ENCODE measurements around the gene SLC25A36.
A peak's percentile ranks its signal among the peaks of the same experiment; 100 is the strongest.

The SLC25A36 gene

DNA sequence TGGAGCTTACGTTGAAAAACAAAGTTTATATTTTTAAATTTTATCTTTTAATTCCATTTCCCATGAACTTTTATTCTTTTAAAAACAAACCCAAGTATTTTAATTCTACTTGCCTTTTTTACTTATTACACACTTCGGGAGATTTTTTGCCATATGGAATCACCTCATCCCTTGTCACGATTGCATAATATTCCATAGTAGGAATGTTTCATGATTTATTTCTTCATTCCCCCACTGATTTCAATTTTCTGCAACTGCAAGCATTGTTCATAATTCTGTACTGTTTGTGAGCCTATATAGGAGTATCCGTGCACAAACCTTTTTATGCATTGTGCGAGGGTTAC, 574 bp upstream of the SLC25A36 start:
- Histone ChIP-seq H3K4me3 (replicated peaks; ENCODE audit: insufficient read depth, low read length) (peak overlapping the region; percentile 88), H3K27me3 (ENCODE audit: insufficient read depth, poor library complexity, severe bottlenecking) (no peaks in the 10 kb centered on the region), H3K27ac (replicated peaks) (peak overlapping the region; percentile 93)
- DNase-seq (ENCODE audit: low read depth in 1 of 2, low spot score in 1 of 2), result no peak
- TF ChIP-seq, protein P1, sequence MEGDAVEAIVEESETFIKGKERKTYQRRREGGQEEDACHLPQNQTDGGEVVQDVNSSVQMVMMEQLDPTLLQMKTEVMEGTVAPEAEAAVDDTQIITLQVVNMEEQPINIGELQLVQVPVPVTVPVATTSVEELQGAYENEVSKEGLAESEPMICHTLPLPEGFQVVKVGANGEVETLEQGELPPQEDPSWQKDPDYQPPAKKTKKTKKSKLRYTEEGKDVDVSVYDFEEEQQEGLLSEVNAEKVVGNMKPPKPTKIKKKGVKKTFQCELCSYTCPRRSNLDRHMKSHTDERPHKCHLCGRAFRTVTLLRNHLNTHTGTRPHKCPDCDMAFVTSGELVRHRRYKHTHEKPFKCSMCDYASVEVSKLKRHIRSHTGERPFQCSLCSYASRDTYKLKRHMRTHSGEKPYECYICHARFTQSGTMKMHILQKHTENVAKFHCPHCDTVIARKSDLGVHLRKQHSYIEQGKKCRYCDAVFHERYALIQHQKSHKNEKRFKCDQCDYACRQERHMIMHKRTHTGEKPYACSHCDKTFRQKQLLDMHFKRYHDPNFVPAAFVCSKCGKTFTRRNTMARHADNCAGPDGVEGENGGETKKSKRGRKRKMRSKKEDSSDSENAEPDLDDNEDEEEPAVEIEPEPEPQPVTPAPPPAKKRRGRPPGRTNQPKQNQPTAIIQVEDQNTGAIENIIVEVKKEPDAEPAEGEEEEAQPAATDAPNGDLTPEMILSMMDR (IDR thresholded peaks at IDR 0.05; ENCODE audit: insufficient read depth, low read length), result no peak
- TF ChIP-seq POLR2AphosphoS5 (IDR thresholded peaks at IDR 0.05; ENCODE audit: low read depth), result no peak
- no peak for TF ChIP-seq GABPA (IDR thresholded peaks at IDR 0.05; ENCODE audit: low read depth)
- TF ChIP-seq, protein P2, sequence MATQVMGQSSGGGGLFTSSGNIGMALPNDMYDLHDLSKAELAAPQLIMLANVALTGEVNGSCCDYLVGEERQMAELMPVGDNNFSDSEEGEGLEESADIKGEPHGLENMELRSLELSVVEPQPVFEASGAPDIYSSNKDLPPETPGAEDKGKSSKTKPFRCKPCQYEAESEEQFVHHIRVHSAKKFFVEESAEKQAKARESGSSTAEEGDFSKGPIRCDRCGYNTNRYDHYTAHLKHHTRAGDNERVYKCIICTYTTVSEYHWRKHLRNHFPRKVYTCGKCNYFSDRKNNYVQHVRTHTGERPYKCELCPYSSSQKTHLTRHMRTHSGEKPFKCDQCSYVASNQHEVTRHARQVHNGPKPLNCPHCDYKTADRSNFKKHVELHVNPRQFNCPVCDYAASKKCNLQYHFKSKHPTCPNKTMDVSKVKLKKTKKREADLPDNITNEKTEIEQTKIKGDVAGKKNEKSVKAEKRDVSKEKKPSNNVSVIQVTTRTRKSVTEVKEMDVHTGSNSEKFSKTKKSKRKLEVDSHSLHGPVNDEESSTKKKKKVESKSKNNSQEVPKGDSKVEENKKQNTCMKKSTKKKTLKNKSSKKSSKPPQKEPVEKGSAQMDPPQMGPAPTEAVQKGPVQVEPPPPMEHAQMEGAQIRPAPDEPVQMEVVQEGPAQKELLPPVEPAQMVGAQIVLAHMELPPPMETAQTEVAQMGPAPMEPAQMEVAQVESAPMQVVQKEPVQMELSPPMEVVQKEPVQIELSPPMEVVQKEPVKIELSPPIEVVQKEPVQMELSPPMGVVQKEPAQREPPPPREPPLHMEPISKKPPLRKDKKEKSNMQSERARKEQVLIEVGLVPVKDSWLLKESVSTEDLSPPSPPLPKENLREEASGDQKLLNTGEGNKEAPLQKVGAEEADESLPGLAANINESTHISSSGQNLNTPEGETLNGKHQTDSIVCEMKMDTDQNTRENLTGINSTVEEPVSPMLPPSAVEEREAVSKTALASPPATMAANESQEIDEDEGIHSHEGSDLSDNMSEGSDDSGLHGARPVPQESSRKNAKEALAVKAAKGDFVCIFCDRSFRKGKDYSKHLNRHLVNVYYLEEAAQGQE (IDR thresholded peaks at IDR 0.05; ENCODE audit: insufficient replicate concordance, low read depth), result no peak
- TF ChIP-seq SPI1 (IDR thresholded peaks at IDR 0.05; ENCODE audit: borderline replicate concordance, low read depth), result no peak

DNA sequence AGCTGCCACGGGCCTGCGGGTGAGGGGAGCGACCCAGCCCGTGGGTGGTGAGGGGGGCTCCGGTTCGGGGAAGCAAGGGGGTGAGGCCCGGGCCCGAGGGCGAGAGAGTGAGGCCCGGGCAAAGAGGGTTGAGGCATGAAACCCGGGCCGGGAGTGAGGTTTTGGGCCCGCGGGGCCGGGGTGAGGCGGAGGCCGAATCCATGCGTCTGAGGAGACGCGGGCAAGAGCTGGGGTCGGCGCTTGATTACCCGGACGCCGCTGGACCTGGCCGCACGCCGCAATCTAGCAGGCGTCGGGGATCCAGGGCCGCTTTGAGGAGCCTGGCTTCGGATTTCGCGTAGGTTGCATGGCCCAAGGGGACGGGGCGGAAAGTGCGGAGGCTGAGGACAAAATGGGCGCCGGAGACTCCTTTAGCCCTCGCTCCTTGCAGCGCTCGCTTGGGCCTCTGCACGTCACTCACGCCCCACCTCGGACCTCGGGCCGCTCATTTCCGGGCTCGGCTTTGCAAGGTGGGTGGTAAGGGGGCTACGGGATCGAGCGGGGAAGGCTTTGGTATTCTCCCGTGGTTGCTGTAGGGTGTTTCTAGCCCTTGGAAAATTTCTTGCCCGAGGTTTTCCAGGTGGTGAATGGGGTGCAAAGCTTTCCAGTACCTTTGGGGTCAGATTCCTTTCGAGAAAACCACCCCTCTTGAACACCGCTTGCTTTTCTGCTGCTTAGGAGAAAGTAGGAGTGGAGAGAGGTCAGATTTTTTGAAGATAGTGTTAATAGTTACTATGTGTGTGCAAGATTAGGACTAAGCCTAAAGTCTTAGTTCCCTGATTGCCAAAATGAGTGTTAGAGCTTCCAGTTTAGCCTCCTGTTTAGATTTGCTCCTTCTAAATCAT, 827 bp downstream of the SLC25A36 start:
- Histone ChIP-seq H3K27me3 (ENCODE audit: insufficient read depth, poor library complexity, severe bottlenecking) (no peaks in the 10 kb centered on the region), H3K27ac (replicated peaks) (peak overlapping the region; percentile 93), H3K4me3 (replicated peaks; ENCODE audit: insufficient read depth, low read length) (peak overlapping the region; percentile 88)
- peak; percentile 18 to 54 for DNase-seq (ENCODE audit: low read depth in 1 of 2, low spot score in 1 of 2)
- TF ChIP-seq POLR2AphosphoS5 (IDR thresholded peaks at IDR 0.05; ENCODE audit: low read depth), result no peak
- no peak for TF ChIP-seq SPI1 (IDR thresholded peaks at IDR 0.05; ENCODE audit: borderline replicate concordance, low read depth)
- TF ChIP-seq GABPA (IDR thresholded peaks at IDR 0.05; ENCODE audit: low read depth), result no peak
- TF ChIP-seq, protein P1 (IDR thresholded peaks at IDR 0.05; ENCODE audit: insufficient read depth, low read length), result no peak
- TF ChIP-seq, protein P2 (IDR thresholded peaks at IDR 0.05; ENCODE audit: insufficient replicate concordance, low read depth), result no peak

DNA sequence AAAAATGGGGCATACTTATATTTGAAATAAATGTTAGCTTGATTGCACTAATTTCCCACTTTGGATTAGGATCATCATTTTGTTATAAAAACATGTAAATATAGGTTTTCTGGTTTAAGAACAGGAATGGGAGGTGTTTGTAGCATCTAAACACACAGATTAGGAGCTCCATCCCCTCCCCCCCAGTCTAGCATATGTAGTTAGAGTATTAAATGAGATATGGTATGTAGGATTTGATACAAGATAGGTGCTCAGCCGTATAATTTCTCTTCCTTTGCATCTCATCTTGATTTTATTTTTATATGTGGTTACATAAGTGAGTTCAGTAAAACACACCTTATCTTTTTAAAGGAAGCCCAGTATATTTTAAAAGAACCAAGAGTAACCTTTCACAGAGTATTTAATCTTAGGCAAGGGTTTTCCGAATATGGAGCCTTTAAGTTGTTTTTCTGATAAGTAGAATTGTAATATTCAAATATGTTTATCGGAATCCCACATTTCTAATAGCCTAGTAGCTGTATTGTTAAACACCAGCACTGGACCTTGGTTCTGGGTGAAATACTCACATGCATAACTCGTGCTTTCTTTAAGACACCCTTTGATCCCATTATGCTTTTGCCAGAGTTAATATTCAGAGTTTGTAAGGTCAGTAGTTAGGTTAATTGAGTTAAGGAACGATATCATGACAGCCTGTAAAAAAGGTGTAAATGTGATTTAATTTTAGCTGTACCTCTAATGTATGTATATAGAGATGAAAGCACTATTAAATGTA, 2.3 kb downstream of the SLC25A36 start:
- H3K27ac ChIP-seq (replicated peaks), result no peak overlapping the region; the same call in 1 of the 2 replicates

More for the DNA sequence above, 2.3 kb downstream of the SLC25A36 start:
- TF ChIP-seq, protein P2 (IDR thresholded peaks at IDR 0.05; ENCODE audit: insufficient replicate concordance, low read depth), result no peak
- TF ChIP-seq GABPA (IDR thresholded peaks at IDR 0.05; ENCODE audit: low read depth) (no peak), POLR2AphosphoS5 (IDR thresholded peaks at IDR 0.05; ENCODE audit: low read depth) (no peak), SPI1 (IDR thresholded peaks at IDR 0.05; ENCODE audit: borderline replicate concordance, low read depth) (no peak)
- TF ChIP-seq, protein P1 (IDR thresholded peaks at IDR 0.05; ENCODE audit: insufficient read depth, low read length), result no peak
- Histone ChIP-seq H3K4me3 (replicated peaks; ENCODE audit: insufficient read depth, low read length) (peak overlapping the region; percentile 88; the same call in 1 of the 2 replicates), H3K27me3 (ENCODE audit: insufficient read depth, poor library complexity, severe bottlenecking) (no peaks in the 10 kb centered on the region)
- DNase-seq (ENCODE audit: low read depth in 1 of 2, low spot score in 1 of 2), result no peak
